C4-2B (cell line): ENCODE measurements around the gene ZNF174.

Source experiments
- H3K27ac ChIP-seq: fragments of 450-650 bp; 2 replicates; pipeline ENCODE4 v1.5.1; 2017
- ZFX ChIP-seq: fragments of 450-650 bp; IDR thresholded peaks from 2 replicates; pipeline ENCODE4 v1.6.1; 2017
- TF ChIP-seq, protein P1 (sequence below): fragments of 450-650 bp; conservative IDR thresholded peaks from 2 replicates; pipeline ENCODE4 v1.5.1; 2017; ENCODE audit warnings: mild to moderate bottlenecking

The ZNF174 gene

GRCh38 chr16:3401719-3402397 is 843 bp downstream of the ZNF174 start:
- no peak for TF ChIP-seq ZFX
- TF ChIP-seq, protein P1, sequence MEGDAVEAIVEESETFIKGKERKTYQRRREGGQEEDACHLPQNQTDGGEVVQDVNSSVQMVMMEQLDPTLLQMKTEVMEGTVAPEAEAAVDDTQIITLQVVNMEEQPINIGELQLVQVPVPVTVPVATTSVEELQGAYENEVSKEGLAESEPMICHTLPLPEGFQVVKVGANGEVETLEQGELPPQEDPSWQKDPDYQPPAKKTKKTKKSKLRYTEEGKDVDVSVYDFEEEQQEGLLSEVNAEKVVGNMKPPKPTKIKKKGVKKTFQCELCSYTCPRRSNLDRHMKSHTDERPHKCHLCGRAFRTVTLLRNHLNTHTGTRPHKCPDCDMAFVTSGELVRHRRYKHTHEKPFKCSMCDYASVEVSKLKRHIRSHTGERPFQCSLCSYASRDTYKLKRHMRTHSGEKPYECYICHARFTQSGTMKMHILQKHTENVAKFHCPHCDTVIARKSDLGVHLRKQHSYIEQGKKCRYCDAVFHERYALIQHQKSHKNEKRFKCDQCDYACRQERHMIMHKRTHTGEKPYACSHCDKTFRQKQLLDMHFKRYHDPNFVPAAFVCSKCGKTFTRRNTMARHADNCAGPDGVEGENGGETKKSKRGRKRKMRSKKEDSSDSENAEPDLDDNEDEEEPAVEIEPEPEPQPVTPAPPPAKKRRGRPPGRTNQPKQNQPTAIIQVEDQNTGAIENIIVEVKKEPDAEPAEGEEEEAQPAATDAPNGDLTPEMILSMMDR = no peak
- H3K27ac ChIP-seq = peak overlapping the region; percentile 82

DNA sequence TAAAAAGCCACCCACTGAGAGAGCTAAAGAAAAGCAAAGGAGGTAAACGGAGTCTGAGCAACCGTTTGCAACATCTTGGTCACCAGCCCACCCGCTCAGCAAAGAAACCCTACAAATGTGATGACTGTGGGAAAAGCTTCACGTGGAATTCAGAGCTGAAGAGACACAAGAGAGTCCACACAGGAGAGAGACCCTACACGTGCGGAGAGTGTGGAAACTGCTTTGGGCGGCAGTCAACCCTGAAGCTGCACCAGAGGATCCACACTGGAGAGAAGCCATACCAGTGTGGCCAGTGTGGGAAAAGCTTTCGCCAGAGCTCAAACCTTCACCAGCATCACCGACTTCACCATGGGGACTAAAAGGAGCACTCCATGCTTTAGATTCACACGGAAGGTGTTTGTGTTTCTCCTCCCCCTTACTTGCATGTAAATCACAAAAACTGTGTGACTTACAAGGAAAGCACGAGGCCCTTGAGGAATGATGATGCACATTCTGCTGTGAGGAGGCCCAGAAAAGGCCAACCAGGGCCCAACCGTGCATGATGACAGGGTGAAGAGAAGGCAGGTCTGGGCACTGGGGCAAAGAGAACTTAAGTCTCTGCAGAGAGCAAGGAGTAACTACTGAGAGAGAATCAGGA is 7.7 kb downstream of the ZNF174 start:
- no peak for TF ChIP-seq ZFX
- TF ChIP-seq, protein P1 = no peak
- no peak overlapping the region for H3K27ac ChIP-seq

- no peak overlapping the region for H3K27ac ChIP-seq
- no peak for TF ChIP-seq ZFX
- TF ChIP-seq, protein P1 = no peak
Measured at GRCh38 chr16:3413730-3414379, 12.8 kb downstream of the ZNF174 start.

DNA sequence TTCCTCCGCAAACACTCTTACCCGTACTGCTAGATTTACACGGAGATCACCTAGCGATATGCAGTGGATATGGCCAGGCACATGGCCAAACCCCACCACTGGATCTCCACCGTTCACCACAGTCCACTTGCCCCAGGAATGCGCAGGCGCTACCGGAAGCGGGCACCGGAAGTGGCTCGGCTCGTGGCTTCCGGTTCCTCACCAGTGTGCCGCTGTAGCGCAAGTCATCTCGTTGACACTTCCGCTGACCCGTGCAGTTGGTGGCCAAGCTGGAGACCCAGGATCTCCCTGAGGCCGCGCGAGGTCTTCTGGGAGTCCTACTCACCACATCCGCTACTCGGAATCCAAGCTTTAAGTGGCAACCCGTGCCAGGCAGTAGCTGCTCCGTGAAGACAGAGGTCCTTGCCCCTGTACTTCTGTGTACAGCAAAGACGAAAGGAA is 30.8 kb downstream of the ZNF174 start:
- TF ChIP-seq, protein P1 = no peak
- TF ChIP-seq ZFX = no peak
- H3K27ac ChIP-seq = no peak overlapping the region

- H3K27ac ChIP-seq = no peak overlapping the region
- no peak for TF ChIP-seq ZFX
- TF ChIP-seq, protein P1 = no peak
Measured at GRCh38 chr16:3434373-3434772, 33.4 kb downstream of the ZNF174 start.

GRCh38 chr16:3439637-3440036 is 38.6 kb downstream of the ZNF174 start:
- TF ChIP-seq, protein P1 = no peak
- no peak for TF ChIP-seq ZFX
- no peak overlapping the region for H3K27ac ChIP-seq
